Measurements from ENCODE around the gene RFNG.

The RFNG gene

GRCh38 chr17:82084373-82085030 is 32.9 kb upstream of the RFNG start:
- Mint-ChIP-seq H3K4me3 (no peak overlapping the region), H3K4me1 (ENCODE audit: low read depth) (no peaks in the 10 kb centered on the region), H3K27ac (no peak overlapping the region), H3K27me3 (ENCODE audit: low read depth) (no peaks in the 10 kb centered on the region), H3K9me3 (no peaks in the 10 kb centered on the region), H3K36me3 (ENCODE audit: low read depth) (peaks cover 4% of the 10 kb centered on the region)

- no peak overlapping the region for H3K27ac Mint-ChIP-seq
- no peaks in the 10 kb centered on the region for H3K4me1 Mint-ChIP-seq (ENCODE audit: low read depth)
- H3K4me3 Mint-ChIP-seq = no peak overlapping the region
- no peaks in the 10 kb centered on the region for H3K27me3 Mint-ChIP-seq (ENCODE audit: low read depth)
- H3K36me3 Mint-ChIP-seq (ENCODE audit: low read depth) = peaks cover 4% of the 10 kb centered on the region
- H3K9me3 Mint-ChIP-seq = no peaks in the 10 kb centered on the region
Measured at GRCh38 chr17:82083533-82084359, 32.1 kb upstream of the RFNG start.

- Mint-ChIP-seq H3K4me1 (ENCODE audit: low read depth) (no peaks in the 10 kb centered on the region), H3K27ac (no peak overlapping the region), H3K4me3 (no peak overlapping the region), H3K9me3 (no peaks in the 10 kb centered on the region), H3K36me3 (ENCODE audit: low read depth) (peaks cover 3% of the 10 kb centered on the region), H3K27me3 (ENCODE audit: low read depth) (no peaks in the 10 kb centered on the region)
Measured at GRCh38 chr17:82083009-82083408, 31.4 kb upstream of the RFNG start.

GRCh38 chr17:82082456-82082855 is 30.8 kb upstream of the RFNG start:
- Mint-ChIP-seq H3K9me3 (no peaks in the 10 kb centered on the region), H3K27me3 (ENCODE audit: low read depth) (no peaks in the 10 kb centered on the region), H3K4me1 (ENCODE audit: low read depth) (no peaks in the 10 kb centered on the region), H3K27ac (no peak overlapping the region), H3K4me3 (no peak overlapping the region), H3K36me3 (ENCODE audit: low read depth) (peaks cover 3% of the 10 kb centered on the region)

GRCh38 chr17:82081966-82082365 is 30.4 kb upstream of the RFNG start:
- Mint-ChIP-seq H3K9me3 (no peaks in the 10 kb centered on the region), H3K27me3 (ENCODE audit: low read depth) (no peaks in the 10 kb centered on the region), H3K36me3 (ENCODE audit: low read depth) (peaks cover 3% of the 10 kb centered on the region), H3K27ac (no peak overlapping the region), H3K4me3 (no peak overlapping the region), H3K4me1 (ENCODE audit: low read depth) (no peaks in the 10 kb centered on the region)

GRCh38 chr17:82081546-82081945 is 29.9 kb upstream of the RFNG start:
- H3K27me3 Mint-ChIP-seq (ENCODE audit: low read depth) = no peaks in the 10 kb centered on the region
- peaks cover 3% of the 10 kb centered on the region for H3K36me3 Mint-ChIP-seq (ENCODE audit: low read depth)
- H3K4me1 Mint-ChIP-seq (ENCODE audit: low read depth) = no peaks in the 10 kb centered on the region
- H3K27ac Mint-ChIP-seq = no peak overlapping the region
- H3K4me3 Mint-ChIP-seq = no peak overlapping the region
- no peaks in the 10 kb centered on the region for H3K9me3 Mint-ChIP-seq

- no peaks in the 10 kb centered on the region for H3K4me1 Mint-ChIP-seq (ENCODE audit: low read depth)
- H3K36me3 Mint-ChIP-seq (ENCODE audit: low read depth) = peaks cover 3% of the 10 kb centered on the region
- no peak overlapping the region for H3K27ac Mint-ChIP-seq
Measured at GRCh38 chr17:82080789-82081464, 29.3 kb upstream of the RFNG start.

GRCh38 chr17:82080048-82080788 is 28.6 kb upstream of the RFNG start:
- H3K27me3 Mint-ChIP-seq (ENCODE audit: low read depth) = no peaks in the 10 kb centered on the region
- no peaks in the 10 kb centered on the region for H3K9me3 Mint-ChIP-seq
- peaks cover 3% of the 10 kb centered on the region for H3K36me3 Mint-ChIP-seq (ENCODE audit: low read depth)
- H3K4me1 Mint-ChIP-seq (ENCODE audit: low read depth) = no peaks in the 10 kb centered on the region
- no peak overlapping the region for H3K4me3 Mint-ChIP-seq
- H3K27ac Mint-ChIP-seq = no peak overlapping the region

More at GRCh38 chr17:82080789-82081464, 29.3 kb upstream of the RFNG start:
- Mint-ChIP-seq H3K4me3 (no peak overlapping the region), H3K27me3 (ENCODE audit: low read depth) (no peaks in the 10 kb centered on the region), H3K9me3 (no peaks in the 10 kb centered on the region)

GRCh38 chr17:82079001-82079677 is 27.5 kb upstream of the RFNG start:
- Mint-ChIP-seq H3K4me1 (ENCODE audit: low read depth) (no peaks in the 10 kb centered on the region), H3K36me3 (ENCODE audit: low read depth) (peaks cover 3% of the 10 kb centered on the region), H3K27ac (no peak overlapping the region), H3K27me3 (ENCODE audit: low read depth) (no peaks in the 10 kb centered on the region), H3K9me3 (no peaks in the 10 kb centered on the region), H3K4me3 (no peak overlapping the region)

GRCh38 chr17:82078433-82078832 is 26.8 kb upstream of the RFNG start:
- no peaks in the 10 kb centered on the region for H3K9me3 Mint-ChIP-seq
- H3K4me3 Mint-ChIP-seq = no peak overlapping the region
- peaks cover 3% of the 10 kb centered on the region for H3K36me3 Mint-ChIP-seq (ENCODE audit: low read depth)
- no peak overlapping the region for H3K27ac Mint-ChIP-seq
- H3K27me3 Mint-ChIP-seq (ENCODE audit: low read depth) = no peaks in the 10 kb centered on the region
- no peaks in the 10 kb centered on the region for H3K4me1 Mint-ChIP-seq (ENCODE audit: low read depth)

GRCh38 chr17:82077617-82078358 is 26.2 kb upstream of the RFNG start:
- Mint-ChIP-seq H3K27me3 (ENCODE audit: low read depth) (peaks cover 2% of the 10 kb centered on the region), H3K9me3 (no peaks in the 10 kb centered on the region), H3K36me3 (ENCODE audit: low read depth) (peaks cover 3% of the 10 kb centered on the region), H3K4me1 (ENCODE audit: low read depth) (no peaks in the 10 kb centered on the region), H3K27ac (no peak overlapping the region), H3K4me3 (no peak overlapping the region)

GRCh38 chr17:82076785-82077591 is 25.4 kb upstream of the RFNG start:
- peaks cover 3% of the 10 kb centered on the region for H3K36me3 Mint-ChIP-seq (ENCODE audit: low read depth)
- H3K9me3 Mint-ChIP-seq = no peaks in the 10 kb centered on the region
- no peaks in the 10 kb centered on the region for H3K4me1 Mint-ChIP-seq (ENCODE audit: low read depth)
- no peak overlapping the region for H3K4me3 Mint-ChIP-seq
- H3K27me3 Mint-ChIP-seq (ENCODE audit: low read depth) = peaks cover 5% of the 10 kb centered on the region
- no peak overlapping the region for H3K27ac Mint-ChIP-seq
